ENCODE data around the gene RWDD4.

GRCh38 chr4:183666088-183666487 lies 7.1 kb upstream of the RWDD4 start:
- TF ChIP-seq CTCF (IDR thresholded peaks at IDR 0.05) = no peak
- TF ChIP-seq EZH2 (IDR thresholded peaks at IDR 0.05) = no peak
- no peak for TF ChIP-seq EZH2phosphoT487 (IDR thresholded peaks at IDR 0.05)

Data from neural progenitor cell (in vitro differentiated cells).